ENCODE results near the gene AIF1. TPM values are rescaled to one million over a fixed set of nuclear protein-coding genes. Genes with fewer than 3 reads are reported as not detected.

The AIF1 gene
- total and polyA plus RNA-seq, 7 experiments from 2014 or later: 33.1 to 182 (median 71.0) TPM

DNA sequence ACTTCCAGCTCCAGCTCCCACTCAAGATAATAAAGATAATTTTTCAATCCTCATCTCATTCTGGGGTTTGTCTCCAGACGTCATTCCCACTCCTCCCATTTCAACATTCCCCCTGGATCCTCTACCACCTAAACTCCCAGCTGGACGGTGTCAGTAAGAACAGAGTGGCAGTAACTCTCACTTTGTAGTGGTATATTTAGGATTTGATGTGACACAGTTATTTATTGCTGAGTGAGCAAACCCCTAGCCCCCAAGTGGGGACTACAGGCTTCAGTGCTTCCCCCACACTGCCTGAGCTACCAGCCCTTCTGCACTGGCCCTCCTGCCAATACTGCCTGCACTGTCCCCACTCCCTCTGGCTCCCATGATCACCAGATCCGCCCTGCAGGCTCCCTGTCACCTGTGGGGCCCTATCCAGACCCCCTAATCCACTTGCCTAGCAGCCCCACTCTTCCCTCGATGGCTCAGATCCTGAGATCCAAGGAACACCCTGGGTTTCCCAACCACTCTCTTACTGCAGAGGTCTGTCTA, 43.2 kb downstream of the AIF1 start:
- Histone ChIP-seq H3K36me3 (ENCODE audit: control insufficient read depth in 2 of 3, insufficient read depth in 3 of 3, low read length in 3 of 3) (peaks cover 0 to 38% (median 6%) of the 10 kb centered on the region in 3 experiments), H3K9me3 (ENCODE audit: control insufficient read depth in 2 of 3, low read length in 3 of 3) (no peaks in the 10 kb centered on the region), H3K4me1 (ENCODE audit: control insufficient read depth in 2 of 2, insufficient read depth in 2 of 2, low read length in 2 of 2) (peaks cover 35 to 45% of the 10 kb centered on the region in 2 donors), H3K27me3 (ENCODE audit: control insufficient read depth in 2 of 2, insufficient read depth in 2 of 2, low read length in 2 of 2) (no peaks in the 10 kb centered on the region), H3K4me3 (ENCODE audit: low read length) (no peak overlapping the region), H3K27ac (ENCODE audit: low read depth, low read length) (peak overlapping the region; percentile 88)
- Mint-ChIP-seq H3K27me3 (no peaks in the 10 kb centered on the region), H3K27ac (peak overlapping the region in 8 of 9 donors; percentile 62 to 92 (median 85)), H3K36me3 (peaks cover 5 to 31% (median 12%) of the 10 kb centered on the region in 5 donors), H3K9me3 (no peaks in the 10 kb centered on the region), H3K4me1 (peaks cover 44 to 76% (median 71%) of the 10 kb centered on the region in 7 donors), H3K4me3 (peak overlapping the region; percentile 42 to 98 (median 85))
- ChIA-PET CTCF (interaction anchor here (0.6 to 0.7 kb wide), 2 partner anchors 109 to 939 kb away, joined by 3 read pairs; no protein-coding TSS in a partner anchor), POLR2A (interaction anchor here (0.8 to 1.4 kb wide), 3 partner anchors 13 to 117 kb away, joined by 4 to 7 read pairs (median 4); partner anchors contain the start of genes DDX39B and LY6G5C)
- intact Hi-C loops (cut with micrococcal nuclease): no loop called here
- no peak for DNase-seq
- no peak for ATAC-seq

DNA sequence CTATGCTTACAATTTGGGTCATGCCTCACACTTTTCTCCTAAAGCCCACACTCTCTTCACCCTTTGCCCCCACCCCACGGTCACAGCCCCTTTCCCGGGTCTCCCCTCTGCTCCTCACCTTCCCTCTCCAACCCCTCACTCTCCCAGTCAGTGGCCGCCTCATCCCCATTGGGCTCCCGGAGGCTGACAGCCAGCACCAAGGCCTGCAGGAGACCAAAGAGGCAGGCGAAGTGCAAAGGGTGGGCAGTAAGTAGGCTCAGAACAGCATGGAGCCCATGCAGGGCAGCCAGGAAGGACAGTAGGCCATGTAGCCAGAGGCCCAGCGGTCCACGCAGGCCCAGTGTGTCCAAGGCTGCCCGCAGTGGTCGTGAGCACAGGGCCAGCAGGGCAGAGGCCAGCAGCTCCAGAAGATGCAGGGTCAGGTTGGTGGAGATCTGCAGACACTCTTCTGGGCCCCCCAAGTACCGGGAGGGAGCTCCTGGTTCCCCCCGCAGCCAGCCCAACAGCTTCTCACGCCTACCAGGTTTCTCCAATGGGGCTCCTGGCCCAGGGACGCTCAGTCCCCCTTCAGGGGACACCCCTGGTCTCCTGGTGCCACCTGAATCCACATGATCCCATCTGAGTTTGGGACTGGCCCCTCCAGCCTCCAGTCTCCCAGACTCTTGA, 44.1 kb downstream of the AIF1 start:
- Histone ChIP-seq H3K36me3 (ENCODE audit: control insufficient read depth in 2 of 3, insufficient read depth in 3 of 3, low read length in 3 of 3) (peaks cover 0 to 38% (median 6%) of the 10 kb centered on the region in 3 experiments), H3K4me3 (ENCODE audit: low read length) (peak overlapping the region; percentile 79), H3K9me3 (ENCODE audit: control insufficient read depth in 2 of 3, low read length in 3 of 3) (no peaks in the 10 kb centered on the region), H3K27me3 (ENCODE audit: control insufficient read depth in 2 of 2, insufficient read depth in 2 of 2, low read length in 2 of 2) (no peaks in the 10 kb centered on the region), H3K4me1 (ENCODE audit: control insufficient read depth in 2 of 2, insufficient read depth in 2 of 2, low read length in 2 of 2) (peaks cover 40 to 49% of the 10 kb centered on the region in 2 donors), H3K27ac (ENCODE audit: low read depth, low read length) (peak overlapping the region; percentile 88)
- no peak for ATAC-seq
- no peaks in the 10 kb centered on the region for H3K27me3 Mint-ChIP-seq
- CTCF ChIA-PET: interaction anchor here (0.7 kb wide), 1 partner anchor 940 kb away, joined by 3 read pairs; no protein-coding TSS in a partner anchor
- H3K4me3 Mint-ChIP-seq: peak overlapping the region; percentile 89 to 98 (median 92)
- peaks cover 53 to 85% (median 77%) of the 10 kb centered on the region in 7 donors for H3K4me1 Mint-ChIP-seq
- peaks cover 6 to 39% (median 16%) of the 10 kb centered on the region in 5 donors for H3K36me3 Mint-ChIP-seq
- H3K27ac Mint-ChIP-seq: peak overlapping the region; percentile 81 to 95 (median 88)
- POLR2A ChIA-PET: interaction anchor here (0.6 to 1.3 kb wide), 3 partner anchors 80 to 310 kb away, joined by 3 to 7 read pairs (median 3); partner anchors contain the start of gene DDX39B
- H3K9me3 Mint-ChIP-seq: no peaks in the 10 kb centered on the region
- intact Hi-C loops (cut with micrococcal nuclease): no loop called here
- no peak for DNase-seq

DNA sequence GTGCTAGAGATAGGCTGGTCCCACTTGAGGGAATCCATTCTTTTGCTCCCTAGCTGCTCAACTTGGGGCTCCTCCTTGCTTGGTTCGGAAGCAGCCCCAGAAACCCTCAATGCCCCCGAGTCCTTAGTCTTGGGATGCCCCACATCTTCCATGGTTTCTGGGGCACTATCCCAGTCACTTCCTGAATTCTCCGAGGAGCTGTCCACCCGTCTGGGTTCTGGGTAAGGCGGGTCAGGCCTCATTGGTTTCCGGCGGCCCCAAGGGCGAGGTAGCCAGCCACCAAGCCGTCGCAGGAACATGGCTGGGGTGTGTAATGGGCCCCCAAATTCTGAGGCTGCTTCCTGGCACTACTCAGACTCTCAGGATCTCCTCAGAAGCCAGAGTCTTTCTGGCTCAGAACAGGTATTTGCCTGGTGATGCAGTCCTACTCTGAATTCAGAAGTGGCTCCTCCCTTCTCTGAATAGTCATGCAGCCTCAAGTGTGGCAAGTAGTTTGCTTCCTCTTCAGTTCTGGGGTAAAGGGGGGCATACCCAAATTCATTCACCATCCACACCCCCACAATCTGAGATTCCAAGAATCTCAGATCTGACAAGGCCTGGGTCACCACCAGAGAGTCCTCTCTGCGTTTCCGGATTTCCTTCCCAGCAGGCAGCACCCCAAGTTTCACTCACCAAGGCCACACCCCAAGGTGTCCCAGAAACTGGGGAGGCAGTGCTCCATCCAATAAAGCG, 44.8 kb downstream of the AIF1 start:
- DNase-seq (peak in 7 of 9 donors; percentile 18 to 48 (median 32)), ATAC-seq (peak; percentile 47)
- ChIA-PET POLR2A (interaction anchor here (0.6 to 7.1 kb wide), 9 partner anchors 7 to 310 kb away, joined by 3 to 193 read pairs (median 5); partner anchors contain the start of genes APOM, BAG6, DDX39B and LSM2), CTCF (no interaction called here)
- peak overlapping the region; percentile 88 for H3K27ac ChIP-seq (ENCODE audit: low read depth, low read length)
- Mint-ChIP-seq H3K4me1 (peaks cover 60 to 92% (median 83%) of the 10 kb centered on the region in 7 donors), H3K9me3 (peaks cover 0 to under 1% (median 0%) of the 10 kb centered on the region in 11 donors), H3K27ac (peak overlapping the region; percentile 81 to 95 (median 88)), H3K4me3 (peak overlapping the region; percentile 89 to 98 (median 92)), H3K27me3 (peaks cover 0 to under 1% (median 0%) of the 10 kb centered on the region in 5 donors), H3K36me3 (peaks cover 6 to 46% (median 19%) of the 10 kb centered on the region in 5 donors)
- peak overlapping the region; percentile 79 for H3K4me3 ChIP-seq (ENCODE audit: low read length)
- H3K36me3 ChIP-seq (ENCODE audit: control insufficient read depth in 2 of 3, insufficient read depth in 3 of 3, low read length in 3 of 3): peaks cover 0 to 38% (median 6%) of the 10 kb centered on the region in 3 experiments
- H3K4me1 ChIP-seq (ENCODE audit: control insufficient read depth in 2 of 2, insufficient read depth in 2 of 2, low read length in 2 of 2): peaks cover 43 to 54% of the 10 kb centered on the region in 2 donors
- H3K9me3 ChIP-seq (ENCODE audit: control insufficient read depth in 2 of 3, low read length in 3 of 3): no peaks in the 10 kb centered on the region
- no peaks in the 10 kb centered on the region for H3K27me3 ChIP-seq (ENCODE audit: control insufficient read depth in 2 of 2, insufficient read depth in 2 of 2, low read length in 2 of 2)
- intact Hi-C loops (cut with micrococcal nuclease): loop anchor here (1.0 to 10.0 kb wide), 3 partner anchors 8 to 1755 kb away; partner anchors contain the start of genes BAG6 (in 2 of the 2), CUTA (in 1 of the 2), HSD17B8 (in 1 of the 2) and PHF1 (in 1 of the 2)

DNA sequence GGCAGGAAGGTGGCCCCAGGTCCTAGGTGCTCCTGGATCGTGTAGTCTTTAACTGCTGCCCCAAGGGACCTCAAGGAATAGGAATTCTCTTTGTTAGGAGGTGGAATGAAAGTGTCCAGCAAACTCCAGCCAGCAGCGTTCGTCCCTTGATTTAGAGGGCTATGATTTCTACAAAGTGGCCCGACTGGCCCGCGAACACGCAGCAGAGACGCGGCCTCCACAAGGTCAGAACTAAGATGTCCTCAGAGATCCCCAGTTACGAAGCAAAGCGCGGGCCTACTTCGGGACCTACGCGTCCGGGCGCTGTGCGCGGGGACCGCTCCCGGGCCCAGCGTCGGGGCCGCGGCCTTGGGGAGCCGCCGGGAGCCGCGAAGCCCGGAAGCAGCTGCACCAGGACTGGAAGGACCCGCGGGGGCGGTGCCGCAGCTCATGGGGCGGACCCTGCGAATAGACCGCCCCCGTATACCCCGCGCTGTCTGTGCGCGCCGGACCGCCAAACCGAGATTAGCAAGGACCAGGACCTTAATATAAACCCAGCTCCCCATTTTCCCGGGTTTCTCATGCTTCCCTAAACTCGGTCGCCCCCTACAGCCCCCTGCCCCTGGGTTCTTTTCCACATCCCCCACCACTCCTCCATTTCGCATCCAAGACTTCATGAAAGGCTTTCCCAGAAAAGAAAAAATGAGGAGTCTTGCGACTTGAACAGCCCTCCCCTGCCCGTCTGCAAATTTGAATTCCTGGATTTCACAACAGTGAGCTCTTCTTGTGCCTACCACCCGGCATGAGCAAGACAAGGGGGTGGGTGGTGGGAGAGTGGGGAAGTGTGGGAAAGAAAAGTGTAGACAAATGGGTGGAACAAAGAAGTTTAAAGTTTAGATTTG, 45.6 kb downstream of the AIF1 start, which contains the start of gene C6orf47:
TSS of gene C6orf47 (minus strand) at position 398 of the 881 bp plus-strand sequence. CDS start 831 bp downstream, outside the sequence.
- peak within 1 kb of the TSS; percentile 81 to 95 (median 89) for H3K27ac Mint-ChIP-seq
- H3K36me3 Mint-ChIP-seq: peaks cover 4 to 44% (median 18%) of the 10 kb centered on the region in 5 donors
- intact Hi-C loops (cut with micrococcal nuclease): loop anchor here (1.0 to 10.0 kb wide), 3 partner anchors 8 to 1754 kb away; partner anchors contain the start of genes BAG6 (in 2 of the 2), CUTA (in 1 of the 2), HSD17B8 (in 1 of the 2) and PHF1 (in 1 of the 2)
- H3K4me1 ChIP-seq (ENCODE audit: control insufficient read depth in 2 of 2, insufficient read depth in 2 of 2, low read length in 2 of 2): peaks cover 43 to 54% of the 10 kb centered on the region in 2 donors
- H3K27me3 Mint-ChIP-seq: peaks cover 0 to 2% (median 0%) of the 10 kb centered on the region in 5 donors
- peaks cover 0 to 2% (median 0%) of the 10 kb centered on the region in 11 donors for H3K9me3 Mint-ChIP-seq
- H3K4me3 ChIP-seq (ENCODE audit: low read length): peak within 1 kb of the TSS; percentile 79
- peaks cover 58 to 89% (median 78%) of the 10 kb centered on the region in 7 donors for H3K4me1 Mint-ChIP-seq
- H3K36me3 ChIP-seq (ENCODE audit: control insufficient read depth in 2 of 3, insufficient read depth in 3 of 3, low read length in 3 of 3): peaks cover 0 to 37% (median 6%) of the 10 kb centered on the region in 3 experiments
- DNase-seq (peak; percentile 49 to 79 (median 63)), ATAC-seq (peak; percentile 72)
- H3K4me3 Mint-ChIP-seq: peak within 1 kb of the TSS; percentile 89 to 98 (median 92)
- no peaks in the 10 kb centered on the region for H3K27me3 ChIP-seq (ENCODE audit: control insufficient read depth in 2 of 2, insufficient read depth in 2 of 2, low read length in 2 of 2)
- ChIA-PET CTCF (interaction anchor here (0.9 kb wide), 1 partner anchor 8 kb away, joined by 3 read pairs; the partner anchor contains the start of gene BAG6), POLR2A (interaction anchor here (0.6 to 7.1 kb wide), 20 partner anchors 8 to 1617 kb away, joined by 3 to 193 read pairs (median 4); partner anchors contain the start of genes ABHD16A, APOM, BAG6 and DDX39B)
- H3K27ac ChIP-seq (ENCODE audit: low read depth, low read length): peak within 1 kb of the TSS; percentile 88
- H3K9me3 ChIP-seq (ENCODE audit: control insufficient read depth in 2 of 3, low read length in 3 of 3): no peaks in the 10 kb centered on the region

All from naive thymus-derived CD4-positive, alpha-beta T cell (primary cell).